Lower leg skin (tissue), 3 donors: Measurements from ENCODE around the gene DAGLB.

Source experiments
- CTCF ChIP-seq, 3 donors: fragments of 450-650 bp; IDR thresholded peaks; one replicate each; pipeline ENCODE4 v1.5.1; 2016; ENCODE audit warnings: antibody characterized with exemption in 3 of 3, mild to moderate bottlenecking in 3 of 3, moderate library complexity in 2 of 3
- POLR2A ChIP-seq, 2 donors: fragments of 450-650 bp; IDR thresholded peaks; one replicate each; pipeline ENCODE4 v1.6.1; 2016 to 2017; ENCODE audit warnings: antibody characterized with exemption in 2 of 2, mild to moderate bottlenecking in 1 of 2, moderate library complexity in 1 of 2

- TF ChIP-seq CTCF (IDR thresholded peaks at IDR 0.05) (no peak), POLR2A (IDR thresholded peaks at IDR 0.05) (no peak)
Observed at GRCh38 chr7:6398943-6399342, 48.8 kb downstream of the DAGLB start.
